Measurements from ENCODE around the gene YBX2.

GRCh38 chr17:7266784-7267183, 27.7 kb downstream of the YBX2 start:
- no peak for TF ChIP-seq CTCF (conservative IDR thresholded peaks at IDR 0.05)
- no peak for TF ChIP-seq ZFX (IDR thresholded peaks at IDR 0.05)
